HG02943 (cell line): ENCODE data around the gene FOXL2.

Source experiments
- ATAC-seq: cut with Tn5 transposase; IDR thresholded peaks from one replicate; pipeline ENCODE4 v1.9.1; 2021; ENCODE audit warnings: mild to moderate bottlenecking, low read depth, moderate library complexity; ENCODE audit not compliant: unreplicated experiment

Gene FOXL2

DNA sequence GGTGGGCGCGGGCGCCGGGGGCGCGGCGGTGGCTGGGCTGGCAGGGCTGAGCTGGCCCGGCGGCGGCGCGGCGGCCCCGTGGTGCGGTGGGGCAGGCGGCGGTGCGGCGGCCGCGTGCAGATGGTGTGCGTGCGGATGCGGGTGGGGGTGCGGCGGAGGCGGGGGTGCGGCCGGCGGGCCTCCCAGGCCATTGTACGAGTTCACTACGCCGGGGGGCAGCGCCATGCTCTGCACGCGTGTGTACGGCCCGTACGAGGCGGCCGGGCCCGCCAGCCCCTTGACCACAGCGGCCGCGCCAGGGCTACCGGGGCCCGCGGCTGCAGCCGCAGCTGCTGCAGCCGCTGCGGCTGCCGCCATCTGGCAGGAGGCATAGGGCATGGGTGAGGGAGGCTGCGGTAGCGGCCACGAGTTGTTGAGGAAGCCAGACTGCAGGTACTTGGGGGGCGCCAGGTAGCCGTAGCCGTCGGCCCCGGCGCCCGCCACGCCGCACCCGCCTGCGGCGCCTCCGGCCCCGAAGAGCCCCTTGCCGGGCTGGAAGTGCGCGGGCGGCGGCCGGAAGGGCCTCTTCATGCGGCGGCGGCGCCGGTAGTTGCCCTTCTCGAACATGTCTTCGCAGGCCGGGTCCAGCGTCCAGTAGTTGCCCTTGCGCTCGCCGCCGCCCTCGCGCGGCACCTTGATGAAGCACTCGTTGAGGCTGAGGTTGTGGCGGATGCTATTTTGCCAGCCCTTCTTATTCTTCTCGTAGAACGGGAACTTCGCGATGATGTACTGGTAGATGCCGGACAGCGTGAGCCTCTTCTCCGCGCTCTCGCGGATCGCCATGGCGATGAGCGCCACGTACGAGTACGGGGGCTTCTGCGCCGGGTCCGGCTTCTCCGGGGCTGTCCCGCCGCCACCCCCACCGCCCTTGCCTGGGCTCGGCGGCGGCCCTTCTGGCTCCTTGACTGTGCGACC lies 951 bp downstream of the FOXL2 start:
- ATAC-seq: no peak

DNA sequence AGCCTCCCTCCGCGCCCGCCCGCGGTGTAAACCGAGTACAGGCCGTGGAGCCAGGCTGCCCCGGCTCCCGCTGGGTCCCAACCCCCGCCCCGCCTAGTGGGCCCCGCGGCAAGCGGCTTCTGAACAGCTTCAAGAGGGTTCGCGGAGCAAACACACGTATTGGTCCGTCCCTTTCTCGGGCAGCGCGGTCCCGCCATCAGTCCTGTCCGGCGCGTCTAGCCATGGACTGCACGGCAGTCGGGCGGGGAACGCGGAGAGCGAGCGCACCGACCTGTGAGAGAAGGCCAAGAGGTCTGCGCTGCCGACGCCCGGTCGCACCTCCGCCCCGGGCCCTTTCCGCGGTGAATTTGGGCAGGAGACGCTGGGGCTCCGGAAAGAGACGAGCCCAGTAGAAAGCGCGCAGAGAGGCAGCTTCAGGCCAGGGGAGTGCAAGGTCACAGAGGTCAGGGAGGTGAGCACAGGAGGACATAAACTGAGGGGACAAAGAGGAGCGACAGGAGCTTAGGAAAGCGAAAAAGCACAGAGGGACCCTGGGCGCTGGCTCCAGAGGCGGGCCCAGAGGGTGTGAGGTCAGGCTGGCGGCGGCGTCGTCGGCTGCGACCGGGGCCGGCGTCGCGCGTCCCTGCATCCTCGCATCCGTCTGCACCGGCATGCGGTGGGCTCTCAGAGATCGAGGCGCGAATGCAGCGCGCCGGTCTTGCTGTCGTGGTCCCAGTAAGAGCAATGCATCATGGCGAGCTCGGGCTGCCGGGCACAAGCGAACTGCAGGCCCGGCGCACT lies 1.8 kb downstream of the FOXL2 start:
- no peak for ATAC-seq

DNA sequence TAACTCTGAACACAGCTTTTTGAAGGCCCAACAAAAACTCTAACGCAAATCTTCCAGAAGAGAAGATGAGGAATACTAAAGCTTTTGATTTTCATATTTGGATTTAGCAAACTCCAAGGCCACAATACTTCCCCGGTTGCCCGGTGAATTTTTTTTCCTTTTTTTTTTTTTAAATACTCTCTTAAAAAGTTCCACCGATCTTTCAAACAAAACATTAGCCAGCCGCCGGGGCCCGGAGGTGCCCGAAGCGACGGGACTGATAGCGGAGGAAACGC lies 2.3 kb downstream of the FOXL2 start:
- ATAC-seq: no peak

GRCh38 chr3:138943724-138944653 lies 2.9 kb downstream of the FOXL2 start:
- no peak for ATAC-seq

GRCh38 chr3:138942861-138943623 lies 3.9 kb downstream of the FOXL2 start:
- no peak for ATAC-seq

GRCh38 chr3:138942271-138942670 lies 4.7 kb downstream of the FOXL2 start:
- ATAC-seq: no peak

DNA sequence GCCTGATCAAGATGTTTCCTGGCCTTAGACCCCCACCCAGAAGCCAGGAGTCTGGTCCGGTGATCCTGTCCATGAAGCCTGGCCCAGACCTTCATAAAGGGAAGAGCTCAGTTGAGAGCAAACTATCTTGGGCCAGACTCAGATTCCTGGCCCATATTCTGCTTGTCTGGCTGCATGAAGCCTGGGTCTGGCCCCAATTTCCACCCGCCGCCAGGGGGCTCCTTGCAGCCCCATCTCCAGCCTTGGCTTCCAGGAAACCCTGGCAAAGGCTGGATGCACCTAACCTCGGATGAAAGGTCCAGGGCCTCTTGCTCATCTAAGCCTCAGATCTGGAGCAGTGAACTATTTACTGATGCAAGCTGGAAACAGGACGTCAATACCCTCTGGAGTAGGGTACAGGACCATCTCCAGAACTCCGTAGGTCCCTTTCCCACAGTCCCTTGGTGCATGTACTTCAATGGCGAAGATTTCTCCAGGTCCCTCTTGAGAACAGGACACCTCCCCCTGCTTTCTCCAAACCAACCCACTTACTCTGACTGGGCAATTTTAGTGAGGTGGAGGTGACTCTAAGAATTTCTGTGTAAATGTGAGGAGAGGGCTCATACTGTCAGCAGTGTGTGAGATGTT lies 5.6 kb downstream of the FOXL2 start:
- ATAC-seq: no peak

DNA sequence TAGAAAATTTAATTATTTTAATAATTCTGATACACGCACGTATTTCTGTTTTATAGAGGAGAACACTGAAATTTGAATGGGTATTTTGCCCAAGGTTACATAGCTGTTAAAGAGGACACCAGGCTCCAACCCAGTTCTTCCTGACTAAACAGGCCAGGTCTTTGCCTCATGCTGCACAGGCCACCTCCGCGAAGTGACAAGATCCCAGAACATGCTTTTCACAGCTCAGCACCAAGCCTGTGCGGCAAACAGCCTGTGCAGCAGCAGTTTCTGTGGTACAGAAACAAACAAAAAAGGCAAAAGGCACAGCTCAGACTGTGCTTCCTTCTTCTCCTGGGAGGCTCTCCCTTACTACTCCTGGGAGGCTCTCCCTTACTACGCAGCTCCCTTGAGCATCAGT lies 6.5 kb downstream of the FOXL2 start:
- no peak for ATAC-seq

DNA sequence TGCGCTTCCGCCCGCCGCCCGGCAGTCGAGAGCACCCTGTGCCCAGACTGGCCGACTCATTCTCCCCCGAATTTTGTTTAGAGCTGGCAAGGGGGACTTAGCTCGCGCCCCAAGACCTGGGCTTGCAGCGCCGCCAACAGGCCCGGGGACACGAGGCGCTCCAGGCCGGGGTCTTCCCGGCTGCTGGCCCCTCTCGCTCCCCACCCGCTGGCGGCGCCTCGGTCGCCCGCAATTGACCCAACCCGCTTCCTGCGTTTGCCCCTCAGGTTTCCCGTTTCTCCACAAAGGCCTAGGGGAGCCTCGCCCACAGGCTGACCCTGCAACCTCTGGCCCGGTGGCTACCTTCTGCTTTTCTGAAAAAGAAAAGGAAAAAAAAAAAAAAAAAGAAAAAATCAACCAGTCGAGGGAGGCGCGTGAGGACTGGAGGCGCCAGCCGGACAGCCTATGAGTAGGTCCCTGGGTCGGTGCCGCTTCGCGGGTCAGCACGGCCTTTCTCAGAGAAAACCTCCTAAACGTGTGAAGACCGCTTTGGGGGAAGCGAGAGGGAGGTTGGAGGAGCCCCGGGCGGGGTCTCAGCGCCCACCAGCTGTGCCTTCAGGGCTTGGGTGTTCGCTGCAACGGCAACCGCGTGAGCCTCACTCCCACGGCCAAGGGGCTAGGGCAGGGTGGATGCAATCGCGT lies 7.2 kb downstream of the FOXL2 start:
- ATAC-seq: no peak

GRCh38 chr3:138938877-138939560 lies 7.9 kb downstream of the FOXL2 start:
- no peak for ATAC-seq

- no peak for ATAC-seq
Observed at GRCh38 chr3:138938056-138938876, 8.7 kb downstream of the FOXL2 start.

DNA sequence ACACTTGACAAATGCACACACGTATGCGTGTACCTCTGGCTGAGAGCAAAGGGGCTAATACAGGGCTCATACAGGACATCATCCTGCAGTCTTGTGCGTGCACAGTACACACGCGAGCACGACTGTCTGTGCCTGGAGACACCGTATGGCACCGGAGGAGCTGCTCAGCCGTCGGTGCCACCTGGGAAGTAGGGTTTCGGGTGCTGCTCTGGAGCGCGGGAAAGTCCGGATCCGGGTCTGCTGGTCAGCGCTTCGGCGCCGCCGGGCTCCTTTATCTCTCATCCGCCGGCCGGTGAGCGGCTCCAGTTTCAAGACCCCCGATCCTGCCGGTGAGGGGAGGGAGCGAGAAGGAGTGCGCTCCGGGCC lies 9.3 kb downstream of the FOXL2 start:
- ATAC-seq: no peak

DNA sequence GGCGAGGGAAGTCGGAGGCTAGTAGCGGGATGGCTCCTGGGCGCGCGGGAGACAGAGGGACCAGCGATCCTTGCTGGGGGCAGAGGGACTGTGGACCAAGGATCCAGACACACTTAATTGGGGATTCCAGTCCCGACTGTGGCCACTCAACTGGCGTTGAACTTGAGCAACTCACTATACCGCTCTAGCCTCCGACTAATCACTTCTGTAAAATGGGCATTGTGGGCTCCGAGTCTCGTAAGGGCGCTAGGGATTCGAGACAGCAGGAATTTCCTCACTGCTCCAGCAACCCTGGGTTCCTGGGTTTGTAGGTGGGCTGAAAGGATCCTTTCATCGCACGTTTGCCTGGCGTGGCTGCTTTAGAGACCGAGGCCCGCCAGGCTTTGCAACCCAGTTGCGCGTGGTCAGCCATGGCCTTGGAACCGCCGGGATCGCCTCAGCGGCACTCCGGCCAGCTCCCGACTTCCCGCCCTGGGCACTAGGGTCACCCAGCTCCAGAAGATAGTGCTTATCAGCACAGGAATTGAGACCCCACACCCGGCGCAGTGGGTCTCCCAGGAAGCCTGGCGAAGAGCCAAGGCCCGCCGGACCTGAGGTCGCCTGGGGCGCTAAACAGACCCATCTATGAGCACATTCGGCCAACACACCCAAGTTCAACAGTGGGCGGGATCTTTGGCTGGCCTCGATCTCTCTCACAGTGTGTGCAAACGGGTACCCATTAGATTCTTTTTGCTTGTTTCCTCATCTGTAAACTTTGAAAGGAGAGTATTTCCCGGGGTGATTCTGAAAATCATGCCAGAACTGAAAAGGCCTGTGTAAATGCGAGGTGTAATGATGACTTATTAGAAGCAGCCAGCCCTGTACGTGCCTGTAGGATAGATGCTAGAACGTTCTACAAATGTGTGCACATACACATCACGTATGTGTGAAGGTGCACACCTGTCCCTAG lies 9.9 kb downstream of the FOXL2 start:
- no peak for ATAC-seq

DNA sequence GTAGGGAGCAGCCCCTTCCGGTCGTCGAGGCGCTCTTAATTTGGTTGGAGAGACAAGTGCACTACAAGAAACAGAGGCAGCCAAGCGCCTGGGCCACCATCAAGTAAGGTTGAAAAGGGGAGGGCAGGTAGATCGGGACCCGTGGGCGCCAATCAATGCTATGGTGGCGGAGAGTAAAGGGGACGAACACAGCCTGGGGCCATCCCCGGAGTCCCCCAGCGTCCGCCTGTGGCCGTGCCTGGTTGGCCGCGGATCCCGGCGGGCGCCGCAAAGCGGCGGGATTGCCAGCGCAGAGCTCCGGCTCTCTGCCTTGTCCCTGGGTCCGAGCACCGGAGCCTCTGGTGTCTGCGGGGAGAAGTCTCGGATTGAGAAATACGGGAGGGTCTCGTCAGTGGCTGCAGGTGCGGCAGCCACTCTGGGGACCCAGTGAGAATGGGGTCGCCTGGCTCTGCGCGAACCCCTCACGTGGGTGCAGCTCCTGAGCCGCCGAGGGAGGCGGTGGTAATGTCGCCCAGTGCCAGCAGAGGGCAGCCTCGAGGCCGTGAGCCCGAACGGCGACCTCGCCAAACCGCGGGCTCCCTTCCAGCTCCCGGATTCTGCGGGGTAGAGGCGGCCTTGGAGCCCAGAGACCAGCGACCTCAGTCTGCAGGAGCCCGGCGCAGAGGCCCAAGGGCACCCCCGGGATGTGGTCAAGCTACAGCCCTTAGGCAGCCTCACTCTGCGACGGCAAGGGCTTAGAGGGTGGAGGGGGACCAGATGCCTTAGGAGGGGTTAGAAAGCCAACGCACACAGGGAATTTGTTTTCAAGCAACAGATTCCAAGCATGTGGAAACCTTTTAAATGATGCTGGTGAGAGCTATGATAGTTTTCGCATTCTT lies 10.8 kb downstream of the FOXL2 start:
- ATAC-seq: peak; percentile 56

GRCh38 chr3:138935505-138935862 lies 11.5 kb downstream of the FOXL2 start:
- ATAC-seq: no peak
